Lower leg skin (tissue), 4 donors: Measurements from ENCODE around the gene COX19. TPM values are rescaled to one million over a fixed set of nuclear protein-coding genes. Genes with fewer than 3 reads are reported as not detected.

Experiments used
- DNase-seq, 2 donors: peaks; one replicate each; pipeline ENCODE4 v3.0.0-alpha.2; 2019; ENCODE audit warnings: low spot score in 2 of 2
- H3K4me3 ChIP-seq: fragments of 200-600 bp; sonication (generic); 2 replicates; pipeline ENCODE4 v1.5.1; 2017; ENCODE audit warnings: mild to moderate bottlenecking, low read depth; ENCODE audit not compliant: poor library complexity, severe bottlenecking
- CTCF ChIP-seq, 3 donors: fragments of 450-650 bp; IDR thresholded peaks; one replicate each; pipeline ENCODE4 v1.5.1; 2016; ENCODE audit warnings: antibody characterized with exemption in 3 of 3, mild to moderate bottlenecking in 3 of 3, moderate library complexity in 2 of 3
- POLR2A ChIP-seq, 2 donors: fragments of 450-650 bp; IDR thresholded peaks; one replicate each; pipeline ENCODE4 v1.6.1; 2016 to 2017; ENCODE audit warnings: antibody characterized with exemption in 2 of 2, mild to moderate bottlenecking in 1 of 2, moderate library complexity in 1 of 2
- WGBS, 2 donors: methylation state at CpG; one replicate each; pipeline ENCODE4 v1.1.5; 2018; 5-methylcytosine and 5-hydroxymethylcytosine counted together
- intact Hi-C: fragments of 100-400 bp; cut with DNase I; formaldehyde crosslinking; loops from one replicate; pipeline ENCODE4 v1.15.0; 2023; ENCODE audit warnings: low total_unique reads
- total RNA-seq, 4 donors: library from RNA; depleted of rRNA; stranded (reverse); fragments of >200 nt; gene quantifications; one replicate each; pipeline ENCODE4 v1.1.0, GENCODE V29; 2016

COX19 gene
- total RNA-seq, 4 donors from 2014 or later, result 13.0 to 25.1 (median 15.1) TPM

GRCh38 chr7:949021-949934 lies 26.1 kb downstream of the COX19 start:
- peak in 1 of 2 donors; percentile 77 for DNase-seq
- intact Hi-C loops, result no loop called here
- 86 to 89% methylated on average over 23 to 28 of the region's 28 CpGs for WGBS, 2 donors
- no peak for TF ChIP-seq POLR2A (IDR thresholded peaks at IDR 0.05)
- TF ChIP-seq CTCF (IDR thresholded peaks at IDR 0.05), result no peak
- no peak overlapping the region for H3K4me3 ChIP-seq

- H3K4me3 ChIP-seq, result no peak overlapping the region
- DNase-seq, result peak in 1 of 2 donors; percentile 81
- intact Hi-C loops, result no loop called here
- TF ChIP-seq POLR2A (IDR thresholded peaks at IDR 0.05) (no peak), CTCF (IDR thresholded peaks at IDR 0.05) (no peak)
- 87 to 90% methylated on average over 37 of the region's 37 CpGs for WGBS, 2 donors
Observed at GRCh38 chr7:947391-948210, 27.7 kb downstream of the COX19 start.

- DNase-seq, result peak in 1 of 2 donors; percentile 62
- H3K4me3 ChIP-seq, result no peak overlapping the region
- TF ChIP-seq POLR2A (IDR thresholded peaks at IDR 0.05) (no peak), CTCF (IDR thresholded peaks at IDR 0.05) (no peak)
- 71 to 74% methylated on average over 29 of the region's 29 CpGs for WGBS, 2 donors
- intact Hi-C loops, result no loop called here
Observed at GRCh38 chr7:946256-946996, 28.9 kb downstream of the COX19 start.

GRCh38 chr7:945556-946255 lies 29.6 kb downstream of the COX19 start:
- TF ChIP-seq CTCF (IDR thresholded peaks at IDR 0.05) (no peak), POLR2A (IDR thresholded peaks at IDR 0.05) (no peak)
- no peak overlapping the region for H3K4me3 ChIP-seq
- DNase-seq, result peak in 1 of 2 donors; percentile 81
- intact Hi-C loops, result no loop called here
- 60 to 63% methylated on average over 17 to 30 of the region's 30 CpGs for WGBS, 2 donors

- 28 to 62% methylated on average over 9 to 13 of the region's 13 CpGs for WGBS, 2 donors
- no peak overlapping the region for H3K4me3 ChIP-seq
- TF ChIP-seq CTCF (IDR thresholded peaks at IDR 0.05) (no peak), POLR2A (IDR thresholded peaks at IDR 0.05) (no peak)
- intact Hi-C loops, result no loop called here
- peak in 1 of 2 donors; percentile 79 for DNase-seq
Observed at GRCh38 chr7:945147-945555, 30.2 kb downstream of the COX19 start.
